HepG2 (cell line): ENCODE results near the gene DPH2. TPM values are rescaled to one million over a fixed set of nuclear protein-coding genes. Genes with fewer than 3 reads are reported as not detected.

ENCODE experiments used
- FOSL1 ChIP-seq: sonication (generic); formaldehyde crosslinking; IDR thresholded peaks from 2 replicates; pipeline ENCODE4 v1.9.0; 2021; ENCODE audit warnings: missing genetic modification reagents, borderline replicate concordance
- KLF15 ChIP-seq: sonication (generic); formaldehyde crosslinking; IDR thresholded peaks from 2 replicates; pipeline ENCODE4 v1.8.1; 2023; ENCODE audit warnings: borderline replicate concordance, mild to moderate bottlenecking, inconsistent platforms, missing genetic modification reagents, mixed read lengths
- NKX3-1 ChIP-seq: sonication (generic); formaldehyde crosslinking; IDR thresholded peaks from 2 replicates; pipeline ENCODE4 v1.5.0; 2020; ENCODE audit warnings: missing genetic modification reagents
- NR2C2 ChIP-seq: sonication (generic); formaldehyde crosslinking; IDR thresholded peaks from 2 replicates; pipeline ENCODE4 v1.4.0; 2020; ENCODE audit warnings: missing genetic modification reagents, mild to moderate bottlenecking, moderate library complexity, borderline replicate concordance
- NRL ChIP-seq: sonication (generic); formaldehyde crosslinking; IDR thresholded peaks from 2 replicates; pipeline ENCODE4 v1.5.0; 2020; ENCODE audit warnings: missing genetic modification reagents, mild to moderate bottlenecking, moderate library complexity, borderline replicate concordance
- SRY ChIP-seq: sonication (generic); formaldehyde crosslinking; IDR thresholded peaks from 2 replicates; pipeline ENCODE4 v1.8.0; 2022; ENCODE audit warnings: mild to moderate bottlenecking, missing genetic modification reagents
- TBX2 ChIP-seq: sonication (generic); formaldehyde crosslinking; IDR thresholded peaks from 2 replicates; pipeline ENCODE4 v1.5.0; 2020; ENCODE audit warnings: missing genetic modification reagents, mild to moderate bottlenecking, borderline replicate concordance
- TEAD3 ChIP-seq: optimal IDR thresholded peaks from 2 replicates; pipeline ENCODE3; 2016; ENCODE audit warnings: borderline replicate concordance
- ZFP37 ChIP-seq: sonication (generic); formaldehyde crosslinking; IDR thresholded peaks from 2 replicates; pipeline ENCODE4 v1.4.0; 2020; ENCODE audit warnings: missing genetic modification reagents, borderline replicate concordance
- ZNF180 ChIP-seq: sonication (generic); formaldehyde crosslinking; IDR thresholded peaks from 2 replicates; pipeline ENCODE4 v1.4.0; 2020; ENCODE audit warnings: low read depth, missing genetic modification reagents, borderline replicate concordance
- ZNF207 ChIP-seq: fragments of 450-650 bp; IDR thresholded peaks from 2 replicates; pipeline ENCODE4 v1.6.1; 2016; ENCODE audit warnings: antibody characterized with exemption, borderline replicate concordance
- ZNF382 ChIP-seq: sonication (generic); formaldehyde crosslinking; IDR thresholded peaks from 2 replicates; pipeline ENCODE4 v1.5.0; 2020; ENCODE audit warnings: missing genetic modification reagents, mild to moderate bottlenecking, borderline replicate concordance
- ZNF468 ChIP-seq: sonication (generic); formaldehyde crosslinking; IDR thresholded peaks from 2 replicates; pipeline ENCODE4 v1.8.0; 2022; ENCODE audit warnings: mild to moderate bottlenecking, moderate library complexity, missing genetic modification reagents
- ZNF660 ChIP-seq: sonication (generic); formaldehyde crosslinking; IDR thresholded peaks from 2 replicates; pipeline ENCODE4 v1.5.1; 2020; ENCODE audit warnings: mild to moderate bottlenecking, low read depth, missing genetic modification reagents, borderline replicate concordance
- ZSCAN25 ChIP-seq: sonication (generic); formaldehyde crosslinking; IDR thresholded peaks from 2 replicates; pipeline ENCODE4 v1.8.0; 2022; ENCODE audit warnings: mild to moderate bottlenecking, missing genetic modification reagents
- ZZZ3 ChIP-seq: sonication (generic); formaldehyde crosslinking; IDR thresholded peaks from 2 replicates; pipeline ENCODE4 v1.4.0; 2020; ENCODE audit warnings: missing genetic modification reagents, mild to moderate bottlenecking, borderline replicate concordance
- polyA plus RNA-seq, 8 experiments: library from polyadenylated mRNA; depleted of rRNA in 3 of 8; stranded (reverse) in 7 of 8; unstranded in 1 of 8; fragments of >200 nt; fragmentation: Illumina TruSeq in 4 of 8; extraction: Trizol in 4 of 8; gene quantifications; 2 replicates each; pipeline versions ENCODE4 v1.2.1 to v1.2.3, GENCODE V29; 2011 to 2016; ENCODE audit warnings: low read depth in 4 of 8, missing spikeins in 1 of 8, mixed read lengths in 1 of 8; ENCODE audit not compliant: insufficient read depth in 1 of 8
- total RNA-seq, 5 experiments: library from RNA; depleted of rRNA; stranded (reverse); fragments of >200 nt; fragmentation: Illumina TruSeq; extraction: Trizol; gene quantifications; 2 replicates each; pipeline ENCODE4 v1.2.3, GENCODE V29; 2016; ENCODE audit warnings: low read depth in 1 of 5
- TF ChIP-seq, protein P1 (sequence below): sonication (generic); formaldehyde crosslinking; IDR thresholded peaks from 2 replicates; pipeline ENCODE4 v1.9.0; 2021; ENCODE audit warnings: missing genetic modification reagents, mild to moderate bottlenecking, borderline replicate concordance
- TF ChIP-seq, protein P2 (sequence below): IDR thresholded peaks from 2 replicates; pipeline ENCODE4 v1.6.1; 2016; ENCODE audit warnings: mild to moderate bottlenecking
- TF ChIP-seq, protein P3 (sequence below): sonication (generic); formaldehyde crosslinking; IDR thresholded peaks from 2 replicates; pipeline ENCODE4 v1.4.0; 2020; ENCODE audit warnings: mild to moderate bottlenecking, missing genetic modification reagents
- TF ChIP-seq, protein P4 (sequence below): sonication (generic); formaldehyde crosslinking; IDR thresholded peaks from 2 replicates; pipeline ENCODE4 v1.5.0; 2020; ENCODE audit warnings: missing genetic modification reagents
- TF ChIP-seq, protein P5 (sequence below): fragments of 450-650 bp; IDR thresholded peaks from 2 replicates; pipeline ENCODE4 v1.6.1; 2016

Gene DPH2
- total and polyA plus RNA-seq, 2 of the 13 experiments (the other 11 are each of a cell fraction or from before 2014, with no cell fraction given): 32.2 to 38.3 TPM

DNA sequence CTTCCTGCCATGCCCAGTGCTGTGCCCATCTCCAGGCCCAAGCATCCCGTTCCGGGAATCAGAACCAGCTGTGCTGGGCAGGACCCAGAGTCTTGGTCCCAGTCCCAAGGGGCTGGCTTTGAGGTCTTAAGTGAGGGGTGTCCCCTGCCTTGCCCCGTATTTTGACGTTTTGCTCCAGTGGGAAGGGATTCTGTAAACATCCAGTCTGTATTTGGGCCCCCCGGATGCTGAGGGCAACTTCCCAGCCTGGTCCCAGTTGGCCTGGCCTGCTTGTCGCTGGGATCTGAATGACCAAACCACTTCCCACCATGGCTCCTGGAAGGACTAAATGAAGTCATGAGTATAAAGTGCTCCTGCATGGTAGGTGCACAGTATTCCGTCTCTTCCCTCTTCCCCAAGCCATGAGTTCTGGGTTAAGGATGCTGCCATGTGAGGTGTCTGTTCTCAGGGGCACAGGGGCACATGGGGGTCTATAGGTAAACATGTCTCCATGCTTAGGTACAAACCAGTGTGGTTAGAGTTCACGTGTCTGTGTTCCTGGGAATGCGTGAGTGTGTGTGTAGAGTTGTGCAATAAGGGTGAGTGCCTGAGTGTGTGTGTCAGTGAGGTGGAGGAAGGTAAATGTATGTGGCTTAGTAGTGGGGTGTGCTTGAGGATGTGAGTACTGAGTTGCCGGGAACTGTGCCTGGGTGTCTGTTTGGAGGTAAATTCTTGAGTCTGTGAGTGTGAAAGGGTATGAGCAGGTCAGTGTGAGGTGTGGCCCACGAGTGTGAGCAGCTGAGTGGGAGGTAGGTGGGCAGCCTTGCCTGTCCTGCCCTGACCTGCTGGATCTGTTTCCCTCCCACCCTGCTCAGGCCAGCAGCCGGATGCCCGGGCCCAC lies 10.7 kb downstream of the DPH2 start (continued):
- TF ChIP-seq NR2C2 (CRISPR knock-in tag): no peak
- 0 out of 2 replicates have a peak, but pooled peaks have one; percentile 32 for TF ChIP-seq SRY (CRISPR knock-in tag)
- no peak for TF ChIP-seq TBX2
- no peak for TF ChIP-seq NKX3-1 (CRISPR knock-in tag)
- TF ChIP-seq ZNF468 (CRISPR knock-in tag): no peak
- TF ChIP-seq ZZZ3 (CRISPR knock-in tag): no peak
- TF ChIP-seq NRL (CRISPR knock-in tag): no peak
- TF ChIP-seq ZFP37 (CRISPR knock-in tag): no peak
- TF ChIP-seq ZNF180: no peak
- no peak for TF ChIP-seq KLF15 (CRISPR knock-in tag)
- TF ChIP-seq, protein P1, sequence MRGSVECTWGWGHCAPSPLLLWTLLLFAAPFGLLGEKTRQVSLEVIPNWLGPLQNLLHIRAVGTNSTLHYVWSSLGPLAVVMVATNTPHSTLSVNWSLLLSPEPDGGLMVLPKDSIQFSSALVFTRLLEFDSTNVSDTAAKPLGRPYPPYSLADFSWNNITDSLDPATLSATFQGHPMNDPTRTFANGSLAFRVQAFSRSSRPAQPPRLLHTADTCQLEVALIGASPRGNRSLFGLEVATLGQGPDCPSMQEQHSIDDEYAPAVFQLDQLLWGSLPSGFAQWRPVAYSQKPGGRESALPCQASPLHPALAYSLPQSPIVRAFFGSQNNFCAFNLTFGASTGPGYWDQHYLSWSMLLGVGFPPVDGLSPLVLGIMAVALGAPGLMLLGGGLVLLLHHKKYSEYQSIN (CRISPR knock-in tag): no peak
- no peak for TF ChIP-seq FOSL1 (CRISPR knock-in tag)
- TF ChIP-seq, protein P2, sequence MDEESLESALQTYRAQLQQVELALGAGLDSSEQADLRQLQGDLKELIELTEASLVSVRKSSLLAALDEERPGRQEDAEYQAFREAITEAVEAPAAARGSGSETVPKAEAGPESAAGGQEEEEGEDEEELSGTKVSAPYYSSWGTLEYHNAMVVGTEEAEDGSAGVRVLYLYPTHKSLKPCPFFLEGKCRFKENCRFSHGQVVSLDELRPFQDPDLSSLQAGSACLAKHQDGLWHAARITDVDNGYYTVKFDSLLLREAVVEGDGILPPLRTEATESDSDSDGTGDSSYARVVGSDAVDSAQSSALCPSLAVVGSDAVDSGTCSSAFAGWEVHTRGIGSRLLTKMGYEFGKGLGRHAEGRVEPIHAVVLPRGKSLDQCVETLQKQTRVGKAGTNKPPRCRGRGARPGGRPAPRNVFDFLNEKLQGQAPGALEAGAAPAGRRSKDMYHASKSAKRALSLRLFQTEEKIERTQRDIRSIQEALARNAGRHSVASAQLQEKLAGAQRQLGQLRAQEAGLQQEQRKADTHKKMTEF (CRISPR knock-in tag): no peak
- no peak for TF ChIP-seq ZSCAN25 (CRISPR knock-in tag)
- TF ChIP-seq ZNF207: no peak
- TF ChIP-seq, protein P3, sequence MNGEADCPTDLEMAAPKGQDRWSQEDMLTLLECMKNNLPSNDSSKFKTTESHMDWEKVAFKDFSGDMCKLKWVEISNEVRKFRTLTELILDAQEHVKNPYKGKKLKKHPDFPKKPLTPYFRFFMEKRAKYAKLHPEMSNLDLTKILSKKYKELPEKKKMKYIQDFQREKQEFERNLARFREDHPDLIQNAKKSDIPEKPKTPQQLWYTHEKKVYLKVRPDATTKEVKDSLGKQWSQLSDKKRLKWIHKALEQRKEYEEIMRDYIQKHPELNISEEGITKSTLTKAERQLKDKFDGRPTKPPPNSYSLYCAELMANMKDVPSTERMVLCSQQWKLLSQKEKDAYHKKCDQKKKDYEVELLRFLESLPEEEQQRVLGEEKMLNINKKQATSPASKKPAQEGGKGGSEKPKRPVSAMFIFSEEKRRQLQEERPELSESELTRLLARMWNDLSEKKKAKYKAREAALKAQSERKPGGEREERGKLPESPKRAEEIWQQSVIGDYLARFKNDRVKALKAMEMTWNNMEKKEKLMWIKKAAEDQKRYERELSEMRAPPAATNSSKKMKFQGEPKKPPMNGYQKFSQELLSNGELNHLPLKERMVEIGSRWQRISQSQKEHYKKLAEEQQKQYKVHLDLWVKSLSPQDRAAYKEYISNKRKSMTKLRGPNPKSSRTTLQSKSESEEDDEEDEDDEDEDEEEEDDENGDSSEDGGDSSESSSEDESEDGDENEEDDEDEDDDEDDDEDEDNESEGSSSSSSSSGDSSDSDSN (CRISPR knock-in tag): 0 out of 2 replicates have a peak, but pooled peaks have one; percentile 5
- TF ChIP-seq ZNF660 (CRISPR knock-in tag): no peak
- TF ChIP-seq, protein P4, sequence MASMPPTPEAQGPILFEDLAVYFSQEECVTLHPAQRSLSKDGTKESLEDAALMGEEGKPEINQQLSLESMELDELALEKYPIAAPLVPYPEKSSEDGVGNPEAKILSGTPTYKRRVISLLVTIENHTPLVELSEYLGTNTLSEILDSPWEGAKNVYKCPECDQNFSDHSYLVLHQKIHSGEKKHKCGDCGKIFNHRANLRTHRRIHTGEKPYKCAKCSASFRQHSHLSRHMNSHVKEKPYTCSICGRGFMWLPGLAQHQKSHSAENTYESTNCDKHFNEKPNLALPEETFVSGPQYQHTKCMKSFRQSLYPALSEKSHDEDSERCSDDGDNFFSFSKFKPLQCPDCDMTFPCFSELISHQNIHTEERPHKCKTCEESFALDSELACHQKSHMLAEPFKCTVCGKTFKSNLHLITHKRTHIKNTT (CRISPR knock-in tag): no peak
- TF ChIP-seq TEAD3 (CRISPR knock-in tag): peak; percentile 27
- TF ChIP-seq, protein P5, sequence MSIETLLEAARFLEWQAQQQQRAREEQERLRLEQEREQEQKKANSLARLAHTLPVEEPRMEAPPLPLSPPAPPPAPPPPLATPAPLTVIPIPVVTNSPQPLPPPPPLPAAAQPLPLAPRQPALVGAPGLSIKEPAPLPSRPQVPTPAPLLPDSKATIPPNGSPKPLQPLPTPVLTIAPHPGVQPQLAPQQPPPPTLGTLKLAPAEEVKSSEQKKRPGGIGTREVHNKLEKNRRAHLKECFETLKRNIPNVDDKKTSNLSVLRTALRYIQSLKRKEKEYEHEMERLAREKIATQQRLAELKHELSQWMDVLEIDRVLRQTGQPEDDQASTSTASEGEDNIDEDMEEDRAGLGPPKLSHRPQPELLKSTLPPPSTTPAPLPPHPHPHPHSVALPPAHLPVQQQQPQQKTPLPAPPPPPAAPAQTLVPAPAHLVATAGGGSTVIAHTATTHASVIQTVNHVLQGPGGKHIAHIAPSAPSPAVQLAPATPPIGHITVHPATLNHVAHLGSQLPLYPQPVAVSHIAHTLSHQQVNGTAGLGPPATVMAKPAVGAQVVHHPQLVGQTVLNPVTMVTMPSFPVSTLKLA: peak; percentile 39; the same call in 1 of the 2 replicates
- TF ChIP-seq ZNF382 (CRISPR knock-in tag): no peak
